Measurements from ENCODE around the gene STAU1. TPM values are rescaled to one million over a fixed set of nuclear protein-coding genes. Genes with fewer than 3 reads are reported as not detected.

Gene STAU1
- total RNA-seq, 1 donor from 2014 or later = 39.3 TPM

GRCh38 chr20:49165611-49166010 lies 22.5 kb downstream of the STAU1 start:
- H3K36me3 Mint-ChIP-seq (ENCODE audit: low read depth) = peaks cover 42% of the 10 kb centered on the region
- POLR2A ChIA-PET = interaction anchor here (1.2 kb wide), 1 partner anchor 9 kb away, joined by 4 read pairs; no protein-coding TSS in a partner anchor
- H3K27ac Mint-ChIP-seq = no peak overlapping the region
- intact Hi-C loops (cut with micrococcal nuclease) = no loop called here
- H3K4me3 Mint-ChIP-seq = no peak overlapping the region
- CTCF ChIA-PET = interaction anchor here (1.5 to 2.3 kb wide), 2 partner anchors 33 to 52 kb away, joined by 3 to 6 read pairs; no protein-coding TSS in a partner anchor
- H3K9me3 Mint-ChIP-seq = no peaks in the 10 kb centered on the region
- TF ChIP-seq CTCF (IDR thresholded peaks at IDR 0.05) = no peak
- ATAC-seq (ENCODE audit: low read depth) (no peak), DNase-seq (no peak)
- H3K4me1 Mint-ChIP-seq = peaks cover 52% of the 10 kb centered on the region
- H3K27me3 Mint-ChIP-seq = no peaks in the 10 kb centered on the region

GRCh38 chr20:49163696-49164095 lies 24.4 kb downstream of the STAU1 start:
- DNase-seq = no peak
- H3K4me3 Mint-ChIP-seq = no peak overlapping the region
- H3K36me3 Mint-ChIP-seq (ENCODE audit: low read depth) = peaks cover 47% of the 10 kb centered on the region
- ATAC-seq (ENCODE audit: low read depth) = no peak
- CTCF ChIA-PET = no interaction called here
- H3K4me1 Mint-ChIP-seq = peaks cover 42% of the 10 kb centered on the region
- POLR2A ChIA-PET = interaction anchor here (0.7 kb wide), 1 partner anchor 16 kb away, joined by 6 read pairs; no protein-coding TSS in a partner anchor
- TF ChIP-seq CTCF (IDR thresholded peaks at IDR 0.05) = no peak
- H3K27ac Mint-ChIP-seq = no peak overlapping the region
- H3K9me3 Mint-ChIP-seq = no peaks in the 10 kb centered on the region
- intact Hi-C loops (cut with micrococcal nuclease) = no loop called here
- no peaks in the 10 kb centered on the region for H3K27me3 Mint-ChIP-seq

- Mint-ChIP-seq H3K36me3 (ENCODE audit: low read depth) (peaks cover 56% of the 10 kb centered on the region), H3K9me3 (no peaks in the 10 kb centered on the region), H3K4me3 (no peak overlapping the region), H3K4me1 (peaks cover 22% of the 10 kb centered on the region), H3K27ac (peak overlapping the region; percentile 8), H3K27me3 (no peaks in the 10 kb centered on the region)
- ATAC-seq (ENCODE audit: low read depth) (no peak), DNase-seq (no peak)
- intact Hi-C loops (cut with micrococcal nuclease) = no loop called here
- no peak for TF ChIP-seq CTCF (IDR thresholded peaks at IDR 0.05)
- POLR2A ChIA-PET = interaction anchor here (0.6 to 1.0 kb wide), 2 partner anchors 19 to 27 kb away, joined by 3 to 4 read pairs; no protein-coding TSS in a partner anchor
- CTCF ChIA-PET = interaction anchor here (0.6 kb wide), 1 partner anchor 345 kb away, joined by 4 read pairs; no protein-coding TSS in a partner anchor
Observed at GRCh38 chr20:49161428-49162152, 26.5 kb downstream of the STAU1 start.

- no peak overlapping the region for H3K27ac Mint-ChIP-seq
- no peak for TF ChIP-seq CTCF (IDR thresholded peaks at IDR 0.05)
- POLR2A ChIA-PET = interaction anchor here (1.1 kb wide), 1 partner anchor 28 kb away, joined by 3 read pairs; the partner anchor contains the start of gene STAU1
- H3K27me3 Mint-ChIP-seq = no peaks in the 10 kb centered on the region
- no peak overlapping the region for H3K4me3 Mint-ChIP-seq
- peaks cover 13% of the 10 kb centered on the region for H3K4me1 Mint-ChIP-seq
- no peak for DNase-seq
- no peaks in the 10 kb centered on the region for H3K9me3 Mint-ChIP-seq
- ATAC-seq (ENCODE audit: low read depth) = no peak
- peaks cover 51% of the 10 kb centered on the region for H3K36me3 Mint-ChIP-seq (ENCODE audit: low read depth)
- CTCF ChIA-PET = no interaction called here
- intact Hi-C loops (cut with micrococcal nuclease) = no loop called here
Observed at GRCh38 chr20:49160057-49160929, 27.8 kb downstream of the STAU1 start.

GRCh38 chr20:49157146-49157545 lies 31.0 kb downstream of the STAU1 start:
- Mint-ChIP-seq H3K27ac (no peak overlapping the region), H3K27me3 (no peaks in the 10 kb centered on the region), H3K4me1 (peaks cover 11% of the 10 kb centered on the region), H3K9me3 (no peaks in the 10 kb centered on the region), H3K36me3 (ENCODE audit: low read depth) (peaks cover 56% of the 10 kb centered on the region), H3K4me3 (no peak overlapping the region)
- no peak for ATAC-seq (ENCODE audit: low read depth)
- CTCF ChIA-PET = no interaction called here
- POLR2A ChIA-PET = interaction anchor here (0.5 to 1.0 kb wide), 2 partner anchors 9 to 110 kb away, joined by 4 to 10 read pairs; no protein-coding TSS in a partner anchor
- DNase-seq = no peak
- intact Hi-C loops (cut with micrococcal nuclease) = no loop called here
- TF ChIP-seq CTCF (IDR thresholded peaks at IDR 0.05) = no peak
